ENCODE results near the gene CASP1.
"Not testable (repeated sequence)": the region's sequence is repeated elsewhere in the genome, so short reads cannot be mapped to it uniquely, and the experiment has no call there.

CASP1 gene

GRCh38 chr11:105051559-105051958, 16.6 kb upstream of the CASP1 start:
- Histone ChIP-seq H3K79me2 (ENCODE audit: insufficient read depth, low read depth) (no peaks in the 10 kb centered on the region), H3K4me1 (ENCODE audit: low read depth, poor library complexity, severe bottlenecking) (no peaks in the 10 kb centered on the region), H3K9ac (no peak overlapping the region), H4K20me1 (ENCODE audit: insufficient read depth) (no peaks in the 10 kb centered on the region), H3K4me3 (IDR thresholded peaks at IDR 0.05; ENCODE audit: insufficient read depth, low read depth, low read length) (no peak overlapping the region), H3K27me3 (ENCODE audit: insufficient read depth, low read depth) (no peaks in the 10 kb centered on the region), H3K27ac (no peak overlapping the region), H3K36me3 (ENCODE audit: insufficient read depth) (no peaks in the 10 kb centered on the region), H2AFZ (ENCODE audit: low read depth) (no peak overlapping the region), H3K4me2 (no peak overlapping the region)
- no peak for TF ChIP-seq CTCF (conservative IDR thresholded peaks at IDR 0.05; ENCODE audit: low read depth, low read length)

- Histone ChIP-seq H3K27ac (no peak overlapping the region), H3K27me3 (ENCODE audit: insufficient read depth, low read depth) (no peaks in the 10 kb centered on the region), H3K4me1 (ENCODE audit: low read depth, poor library complexity, severe bottlenecking) (peaks cover 5% of the 10 kb centered on the region), H4K20me1 (ENCODE audit: insufficient read depth) (no peaks in the 10 kb centered on the region), H3K4me2 (no peak overlapping the region), H3K9ac (no peak overlapping the region), H2AFZ (ENCODE audit: low read depth) (no peak overlapping the region), H3K79me2 (ENCODE audit: insufficient read depth, low read depth) (no peaks in the 10 kb centered on the region), H3K36me3 (ENCODE audit: insufficient read depth) (no peaks in the 10 kb centered on the region), H3K4me3 (IDR thresholded peaks at IDR 0.05; ENCODE audit: insufficient read depth, low read depth, low read length) (no peak overlapping the region)
- no peak for TF ChIP-seq CTCF (conservative IDR thresholded peaks at IDR 0.05; ENCODE audit: low read depth, low read length)
These were observed 14.5 kb upstream of the CASP1 start for GRCh38 chr11:105049481-105049880.

- no peak overlapping the region for H3K4me2 ChIP-seq
- no peak overlapping the region for H3K27ac ChIP-seq
- H2AFZ ChIP-seq (ENCODE audit: low read depth) = no peak overlapping the region
- no peaks in the 10 kb centered on the region for H3K27me3 ChIP-seq (ENCODE audit: insufficient read depth, low read depth)
- H3K4me1 ChIP-seq (ENCODE audit: low read depth, poor library complexity, severe bottlenecking) = peaks cover 5% of the 10 kb centered on the region
- H3K79me2 ChIP-seq (ENCODE audit: insufficient read depth, low read depth) = no peaks in the 10 kb centered on the region
- TF ChIP-seq CTCF (conservative IDR thresholded peaks at IDR 0.05; ENCODE audit: low read depth, low read length) = no peak
- H3K36me3 ChIP-seq (ENCODE audit: insufficient read depth) = no peaks in the 10 kb centered on the region
- H4K20me1 ChIP-seq (ENCODE audit: insufficient read depth) = no peaks in the 10 kb centered on the region
- no peak overlapping the region for H3K4me3 ChIP-seq (IDR thresholded peaks at IDR 0.05; ENCODE audit: insufficient read depth, low read depth, low read length)
- no peak overlapping the region for H3K9ac ChIP-seq
These were observed 12.1 kb upstream of the CASP1 start for GRCh38 chr11:105046898-105047579.

GRCh38 chr11:105045676-105046296, 10.8 kb upstream of the CASP1 start:
- no peaks in the 10 kb centered on the region for H3K36me3 ChIP-seq (ENCODE audit: insufficient read depth)
- H3K9ac ChIP-seq = no peak overlapping the region
- no peaks in the 10 kb centered on the region for H3K79me2 ChIP-seq (ENCODE audit: insufficient read depth, low read depth)
- H3K27me3 ChIP-seq (ENCODE audit: insufficient read depth, low read depth) = no peaks in the 10 kb centered on the region
- peak overlapping the region; percentile 76 for H3K4me2 ChIP-seq
- peak overlapping the region; percentile 81; the same call in 1 of the 2 replicates for H2AFZ ChIP-seq (ENCODE audit: low read depth)
- no peaks in the 10 kb centered on the region for H4K20me1 ChIP-seq (ENCODE audit: insufficient read depth)
- no peak for TF ChIP-seq CTCF (conservative IDR thresholded peaks at IDR 0.05; ENCODE audit: low read depth, low read length)
- peaks cover 5% of the 10 kb centered on the region for H3K4me1 ChIP-seq (ENCODE audit: low read depth, poor library complexity, severe bottlenecking)
- H3K4me3 ChIP-seq (IDR thresholded peaks at IDR 0.05; ENCODE audit: insufficient read depth, low read depth, low read length) = no peak overlapping the region
- no peak overlapping the region for H3K27ac ChIP-seq

- H3K4me1 ChIP-seq (ENCODE audit: low read depth, poor library complexity, severe bottlenecking); H3K27me3 ChIP-seq (ENCODE audit: insufficient read depth, low read depth); H3K4me3 ChIP-seq (IDR thresholded peaks at IDR 0.05; ENCODE audit: insufficient read depth, low read depth, low read length); H3K36me3 ChIP-seq (ENCODE audit: insufficient read depth); H3K79me2 ChIP-seq (ENCODE audit: insufficient read depth, low read depth); H4K20me1 ChIP-seq (ENCODE audit: insufficient read depth): not testable (repeated sequence)
- Histone ChIP-seq H3K27ac (0 out of 2 replicates have a peak within 1 kb of the TSS, but pooled peaks have one; percentile 13), H3K9ac (peak within 1 kb of the TSS; percentile 47; the same call in 1 of the 2 replicates), H2AFZ (ENCODE audit: low read depth) (peak within 1 kb of the TSS; percentile 81), H3K4me2 (peak within 1 kb of the TSS; percentile 76)
These were observed 9.9 kb upstream of the CASP1 start, which contains the start of gene CARD16 for GRCh38 chr11:105044557-105045524. Gene CARD16, minus strand, starts transcription at chr11:105045335. Its CDS starts 38 bp downstream, at chr11:105045297.
